Fibroblast of lung (primary cell): ENCODE measurements around the gene ZBTB4.

ENCODE experiments used
- EZH2 ChIP-seq: IDR thresholded peaks from 2 replicates; pipeline ENCODE4 v1.5.1; 2012; ENCODE audit warnings: low read length, control low read depth, mild to moderate bottlenecking; ENCODE audit errors: missing control alignments
- TF ChIP-seq, protein P1 (sequence below), 2 donors: IDR thresholded peaks in 1 of 2; conservative IDR thresholded peaks in 1 of 2; 1 replicate in 1 of 2; 2 replicates in 1 of 2; pipeline ENCODE4 v1.5.1; 2011 to 2012; ENCODE audit warnings: low read length in 2 of 2, control low read depth in 1 of 2, inconsistent platforms in 1 of 2, low read depth in 1 of 2, mild to moderate bottlenecking in 1 of 2

GRCh38 chr17:7423679-7424078 is 55.8 kb downstream of the ZBTB4 start:
- TF ChIP-seq, protein P1, sequence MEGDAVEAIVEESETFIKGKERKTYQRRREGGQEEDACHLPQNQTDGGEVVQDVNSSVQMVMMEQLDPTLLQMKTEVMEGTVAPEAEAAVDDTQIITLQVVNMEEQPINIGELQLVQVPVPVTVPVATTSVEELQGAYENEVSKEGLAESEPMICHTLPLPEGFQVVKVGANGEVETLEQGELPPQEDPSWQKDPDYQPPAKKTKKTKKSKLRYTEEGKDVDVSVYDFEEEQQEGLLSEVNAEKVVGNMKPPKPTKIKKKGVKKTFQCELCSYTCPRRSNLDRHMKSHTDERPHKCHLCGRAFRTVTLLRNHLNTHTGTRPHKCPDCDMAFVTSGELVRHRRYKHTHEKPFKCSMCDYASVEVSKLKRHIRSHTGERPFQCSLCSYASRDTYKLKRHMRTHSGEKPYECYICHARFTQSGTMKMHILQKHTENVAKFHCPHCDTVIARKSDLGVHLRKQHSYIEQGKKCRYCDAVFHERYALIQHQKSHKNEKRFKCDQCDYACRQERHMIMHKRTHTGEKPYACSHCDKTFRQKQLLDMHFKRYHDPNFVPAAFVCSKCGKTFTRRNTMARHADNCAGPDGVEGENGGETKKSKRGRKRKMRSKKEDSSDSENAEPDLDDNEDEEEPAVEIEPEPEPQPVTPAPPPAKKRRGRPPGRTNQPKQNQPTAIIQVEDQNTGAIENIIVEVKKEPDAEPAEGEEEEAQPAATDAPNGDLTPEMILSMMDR (conservative IDR thresholded peaks at IDR 0.05 in 1 of 2, IDR thresholded peaks at IDR 0.05 in 1 of 2; ENCODE audit: low read depth in 1 of 2, low read length in 2 of 2) = no peak
- no peak for TF ChIP-seq EZH2
